ENCODE data around the gene STX1B. TPM values are rescaled to one million over a fixed set of nuclear protein-coding genes. Genes with fewer than 3 reads are reported as not detected.

STX1B gene
- total and polyA plus RNA-seq, 4 donors: 0.09 to 1.2 (median 0.51) TPM

- peaks cover 3 to 36% (median 30%) of the 10 kb centered on the region in 4 donors for H3K4me1 ChIP-seq (ENCODE audit: control insufficient read depth in 4 of 4, insufficient read depth in 4 of 4, low read length in 3 of 4)
- no peak for DNase-seq (ENCODE audit: low spot score)
- WGBS: 73% methylated on average over 21 of the region's 21 CpGs
Observed at GRCh38 chr16:30997725-30998711, 12.4 kb downstream of the STX1B start.

GRCh38 chr16:30996985-30997724, 13.3 kb downstream of the STX1B start:
- Histone ChIP-seq H3K27ac (ENCODE audit: low read depth in 1 of 2, low read length in 2 of 2) (peak overlapping the region; percentile 95 to 96), H3K4me3 (ENCODE audit: low read depth in 1 of 3, low read length in 3 of 3) (peak overlapping the region; percentile 66 to 81 (median 71)), H3K9ac (ENCODE audit: low read depth in 1 of 2, low read length in 2 of 2) (peak overlapping the region; percentile 64 to 75), H3K4me1 (ENCODE audit: control insufficient read depth in 4 of 4, insufficient read depth in 4 of 4, low read length in 3 of 4) (peaks cover 3 to 36% (median 30%) of the 10 kb centered on the region in 4 donors), H3K9me3 (ENCODE audit: control insufficient read depth in 4 of 4, low read length in 3 of 4) (no peaks in the 10 kb centered on the region), H3K36me3 (ENCODE audit: control insufficient read depth in 4 of 4, insufficient read depth in 3 of 4, low read depth in 1 of 4, low read length in 3 of 4) (no peaks in the 10 kb centered on the region), H3K27me3 (ENCODE audit: control insufficient read depth in 4 of 4, insufficient read depth in 4 of 4, low read length in 3 of 4) (no peaks in the 10 kb centered on the region)
- TF ChIP-seq RXRA (IDR thresholded peaks at IDR 0.05) (peak; percentile 14 to 29), ZBTB33 (IDR thresholded peaks at IDR 0.05) (no peak), TAF1 (conservative IDR thresholded peaks at IDR 0.05) (peak; percentile 12), RAD21 (IDR thresholded peaks at IDR 0.05) (peak in 1 of 2 donors; percentile 19)
- peak; percentile 93 for DNase-seq (ENCODE audit: low spot score)
- WGBS: 3% methylated on average over 60 of the region's 60 CpGs

More at GRCh38 chr16:30997725-30998711, 12.4 kb downstream of the STX1B start:
- Histone ChIP-seq H3K4me3 (ENCODE audit: low read depth in 1 of 3, low read length in 3 of 3) (peak overlapping the region in 2 of 3 donors; percentile 58 to 71), H3K9me3 (ENCODE audit: control insufficient read depth in 4 of 4, low read length in 3 of 4) (no peaks in the 10 kb centered on the region), H3K36me3 (ENCODE audit: control insufficient read depth in 4 of 4, insufficient read depth in 3 of 4, low read depth in 1 of 4, low read length in 3 of 4) (no peaks in the 10 kb centered on the region), H3K27me3 (ENCODE audit: control insufficient read depth in 4 of 4, insufficient read depth in 4 of 4, low read length in 3 of 4) (no peaks in the 10 kb centered on the region), H3K9ac (ENCODE audit: low read depth in 1 of 2, low read length in 2 of 2) (no peak overlapping the region), H3K27ac (ENCODE audit: low read depth in 1 of 2, low read length in 2 of 2) (peak overlapping the region; percentile 95 to 96)
- TF ChIP-seq SP1 (IDR thresholded peaks at IDR 0.05) (no peak), FOXA1 (IDR thresholded peaks at IDR 0.05) (no peak), HNF4G (IDR thresholded peaks at IDR 0.05) (no peak), YY1 (IDR thresholded peaks at IDR 0.05) (no peak)

DNA sequence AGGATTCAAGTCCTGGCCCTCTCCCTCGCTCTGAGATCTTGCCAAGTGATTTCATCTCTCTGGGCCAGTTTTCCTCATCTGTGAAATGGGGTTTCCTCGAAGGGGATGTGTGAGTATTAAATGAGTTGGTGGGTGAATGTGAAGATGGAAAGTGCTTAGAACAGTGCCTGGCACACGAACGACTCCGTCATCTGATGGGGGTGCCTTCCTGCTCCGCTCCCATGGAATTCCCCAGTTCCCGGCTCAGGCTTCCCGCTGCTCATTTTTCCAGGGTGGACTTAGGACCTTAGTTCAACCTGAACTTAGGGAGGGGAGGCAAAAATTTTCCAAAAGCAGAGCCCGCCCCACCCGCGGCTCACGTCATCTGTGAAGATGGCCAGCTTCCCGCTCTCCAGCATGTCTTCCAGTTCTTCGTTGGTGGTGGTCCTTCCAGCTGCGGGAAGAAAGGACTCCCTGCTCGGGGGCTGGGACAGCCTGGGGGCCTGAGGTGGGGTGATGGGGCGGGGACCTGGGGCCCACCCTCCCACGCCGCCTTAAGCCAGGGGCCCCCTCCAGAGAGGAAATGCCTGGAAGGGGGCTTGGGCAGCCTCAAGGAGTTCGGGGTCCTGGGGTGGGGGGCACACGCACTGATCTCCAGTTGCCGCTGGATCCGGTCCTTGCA, 14.0 kb downstream of the STX1B start:
- DNase-seq (ENCODE audit: low spot score): peak; percentile 57
- WGBS: 10% methylated on average over 23 of the region's 23 CpGs
- Histone ChIP-seq H3K9me3 (ENCODE audit: control insufficient read depth in 4 of 4, low read length in 3 of 4) (no peaks in the 10 kb centered on the region), H3K9ac (ENCODE audit: low read depth in 1 of 2, low read length in 2 of 2) (peak overlapping the region; percentile 64 to 78), H3K36me3 (ENCODE audit: control insufficient read depth in 4 of 4, insufficient read depth in 3 of 4, low read depth in 1 of 4, low read length in 3 of 4) (no peaks in the 10 kb centered on the region), H3K4me1 (ENCODE audit: control insufficient read depth in 4 of 4, insufficient read depth in 4 of 4, low read length in 3 of 4) (peaks cover 3 to 29% (median 25%) of the 10 kb centered on the region in 4 donors), H3K27me3 (ENCODE audit: control insufficient read depth in 4 of 4, insufficient read depth in 4 of 4, low read length in 3 of 4) (no peaks in the 10 kb centered on the region), H3K4me3 (ENCODE audit: low read depth in 1 of 3, low read length in 3 of 3) (peak overlapping the region; percentile 66 to 81 (median 71)), H3K27ac (ENCODE audit: low read depth in 1 of 2, low read length in 2 of 2) (peak overlapping the region; percentile 95 to 96)
- TF ChIP-seq YY1 (IDR thresholded peaks at IDR 0.05) (peak; percentile 90), HNF4G (IDR thresholded peaks at IDR 0.05) (peak; percentile 97), TAF1 (conservative IDR thresholded peaks at IDR 0.05) (no peak), RAD21 (IDR thresholded peaks at IDR 0.05) (peak in 1 of 2 donors; percentile 48), ZBTB33 (IDR thresholded peaks at IDR 0.05) (no peak), EGR1 (IDR thresholded peaks at IDR 0.05; ENCODE audit: low read depth in 2 of 2) (peak; percentile 70 to 85), NR2F2 (IDR thresholded peaks at IDR 0.05) (peak; percentile 3), GABPA (IDR thresholded peaks at IDR 0.05 in 1 of 2, conservative IDR thresholded peaks at IDR 0.05 in 1 of 2) (peak in 1 of 2 donors; percentile 50), HNF4A (conservative IDR thresholded peaks at IDR 0.05) (peak; percentile 98 to 99), FOXA2 (IDR thresholded peaks at IDR 0.05) (no peak), JUND (IDR thresholded peaks at IDR 0.05) (peak; percentile 58 to 68), MAX (IDR thresholded peaks at IDR 0.05) (no peak), FOXA1 (IDR thresholded peaks at IDR 0.05) (no peak)
- TF ChIP-seq, protein P1, sequence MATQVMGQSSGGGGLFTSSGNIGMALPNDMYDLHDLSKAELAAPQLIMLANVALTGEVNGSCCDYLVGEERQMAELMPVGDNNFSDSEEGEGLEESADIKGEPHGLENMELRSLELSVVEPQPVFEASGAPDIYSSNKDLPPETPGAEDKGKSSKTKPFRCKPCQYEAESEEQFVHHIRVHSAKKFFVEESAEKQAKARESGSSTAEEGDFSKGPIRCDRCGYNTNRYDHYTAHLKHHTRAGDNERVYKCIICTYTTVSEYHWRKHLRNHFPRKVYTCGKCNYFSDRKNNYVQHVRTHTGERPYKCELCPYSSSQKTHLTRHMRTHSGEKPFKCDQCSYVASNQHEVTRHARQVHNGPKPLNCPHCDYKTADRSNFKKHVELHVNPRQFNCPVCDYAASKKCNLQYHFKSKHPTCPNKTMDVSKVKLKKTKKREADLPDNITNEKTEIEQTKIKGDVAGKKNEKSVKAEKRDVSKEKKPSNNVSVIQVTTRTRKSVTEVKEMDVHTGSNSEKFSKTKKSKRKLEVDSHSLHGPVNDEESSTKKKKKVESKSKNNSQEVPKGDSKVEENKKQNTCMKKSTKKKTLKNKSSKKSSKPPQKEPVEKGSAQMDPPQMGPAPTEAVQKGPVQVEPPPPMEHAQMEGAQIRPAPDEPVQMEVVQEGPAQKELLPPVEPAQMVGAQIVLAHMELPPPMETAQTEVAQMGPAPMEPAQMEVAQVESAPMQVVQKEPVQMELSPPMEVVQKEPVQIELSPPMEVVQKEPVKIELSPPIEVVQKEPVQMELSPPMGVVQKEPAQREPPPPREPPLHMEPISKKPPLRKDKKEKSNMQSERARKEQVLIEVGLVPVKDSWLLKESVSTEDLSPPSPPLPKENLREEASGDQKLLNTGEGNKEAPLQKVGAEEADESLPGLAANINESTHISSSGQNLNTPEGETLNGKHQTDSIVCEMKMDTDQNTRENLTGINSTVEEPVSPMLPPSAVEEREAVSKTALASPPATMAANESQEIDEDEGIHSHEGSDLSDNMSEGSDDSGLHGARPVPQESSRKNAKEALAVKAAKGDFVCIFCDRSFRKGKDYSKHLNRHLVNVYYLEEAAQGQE (IDR thresholded peaks at IDR 0.05): peak; percentile 91
